GM12878 (cell line): Measurements from ENCODE around the gene PLSCR4.

Source experiments
- BCLAF1 ChIP-seq: fragments of 450-650 bp; IDR thresholded peaks from 2 replicates; pipeline ENCODE4 v1.6.1; 2017; ENCODE audit warnings: antibody characterized with exemption, mild to moderate bottlenecking, moderate library complexity
- CEBPB ChIP-seq, 2 experiments: fragments of 150-350 bp in 1 of 2; IDR thresholded peaks; 2 replicates each; pipeline ENCODE4 v1.6.1; 2012 to 2014; ENCODE audit warnings: low read depth in 2 of 2, low read length in 2 of 2, borderline replicate concordance in 1 of 2, inconsistent platforms in 1 of 2
- E2F8 ChIP-seq: fragments of 450-650 bp; IDR thresholded peaks from 2 replicates; pipeline ENCODE4 v1.6.1; 2018; ENCODE audit warnings: mild to moderate bottlenecking, low read depth, moderate library complexity; ENCODE audit not compliant: partially characterized antibody
- NFXL1 ChIP-seq: fragments of 450-650 bp; IDR thresholded peaks from 2 replicates; pipeline ENCODE4 v1.6.1; 2017; ENCODE audit warnings: antibody characterized with exemption, mild to moderate bottlenecking, borderline replicate concordance
- RAD21 ChIP-seq: IDR thresholded peaks from 2 replicates; pipeline ENCODE4 v1.6.1; 2011; ENCODE audit warnings: mild to moderate bottlenecking, low read depth, low read length, moderate library complexity; ENCODE audit not compliant: insufficient read depth

GRCh38 chr3:146177072-146177471, 73.8 kb downstream of the PLSCR4 start:
- TF ChIP-seq NFXL1 (no peak), CEBPB (IDR thresholded peaks at IDR 0.05; ENCODE audit: borderline replicate concordance in 1 of 2, low read depth in 2 of 2, low read length in 2 of 2) (no peak), BCLAF1 (no peak), E2F8 (no peak), RAD21 (no peak)
